SKM-1 treated with dmso at 0.1 percent for 144 hours (cell line): Measurements from ENCODE around the gene RARB.

Experiments
- DNase-seq: peaks from one replicate; lab custom pipeline; 2025; ENCODE audit not compliant: unreplicated experiment; lab: John Stamatoyannopoulos, UW

Gene RARB

GRCh38 chr3:25574172-25574765 is 146.2 kb downstream of the RARB start:
- no peak for DNase-seq

GRCh38 chr3:25575001-25575400 is 146.9 kb downstream of the RARB start:
- no peak for DNase-seq

GRCh38 chr3:25576146-25576545 is 148.1 kb downstream of the RARB start:
- no peak for DNase-seq

GRCh38 chr3:25576831-25577454 is 148.9 kb downstream of the RARB start:
- no peak for DNase-seq

- DNase-seq, result no peak
Observed at GRCh38 chr3:25578059-25578458, 150.0 kb downstream of the RARB start.

- no peak for DNase-seq
Observed at GRCh38 chr3:25580534-25580933, 152.5 kb downstream of the RARB start.

GRCh38 chr3:25581335-25581734 is 153.3 kb downstream of the RARB start:
- DNase-seq, result no peak

- DNase-seq, result no peak
Observed at GRCh38 chr3:25581823-25582222, 153.8 kb downstream of the RARB start.

- DNase-seq, result no peak
Observed at GRCh38 chr3:25582242-25582641, 154.2 kb downstream of the RARB start.

GRCh38 chr3:25583343-25583742 is 155.3 kb downstream of the RARB start:
- no peak for DNase-seq

- DNase-seq, result no peak
Observed at GRCh38 chr3:25584011-25584789, 156.1 kb downstream of the RARB start.

GRCh38 chr3:25585361-25586166 is 157.5 kb downstream of the RARB start:
- no peak for DNase-seq

- DNase-seq, result no peak
Observed at GRCh38 chr3:25586167-25586505, 158.1 kb downstream of the RARB start.

- no peak for DNase-seq
Observed at GRCh38 chr3:25586553-25586952, 158.5 kb downstream of the RARB start.

GRCh38 chr3:25587094-25587493 is 159.0 kb downstream of the RARB start:
- DNase-seq, result no peak

GRCh38 chr3:25587526-25587925 is 159.5 kb downstream of the RARB start:
- DNase-seq, result no peak

GRCh38 chr3:25587975-25588374 is 159.9 kb downstream of the RARB start:
- DNase-seq, result no peak

GRCh38 chr3:25588441-25589103 is 160.5 kb downstream of the RARB start:
- DNase-seq, result no peak

- no peak for DNase-seq
Observed at GRCh38 chr3:25589104-25589782, 161.2 kb downstream of the RARB start.

- DNase-seq, result no peak
Observed at GRCh38 chr3:25589783-25590258, 161.8 kb downstream of the RARB start.
